Measurements from ENCODE around the gene ARHGEF2.

- TF ChIP-seq POLR2A (IDR thresholded peaks at IDR 0.05; ENCODE audit: borderline replicate concordance, extremely low read depth, insufficient read depth, insufficient read length) (no peak), EGR1 (IDR thresholded peaks at IDR 0.05; ENCODE audit: low read depth) (no peak)
Measured at GRCh38 chr1:155973723-155974122, 4.6 kb downstream of the ARHGEF2 start.
